H9 (cell line): ENCODE measurements around the gene B3GNT3. TPM values are rescaled to one million over a fixed set of nuclear protein-coding genes. Genes with fewer than 3 reads are reported as not detected.

Experiments
- DNase-seq: peaks from one replicate; pipeline ENCODE4 v3.0.0-alpha.2; 2017
- H2AFZ ChIP-seq: one replicate; pipeline ENCODE4 v1.6.1; 2013; ENCODE audit warnings: mild to moderate bottlenecking, low read length, control low read depth, moderate library complexity
- H2AK5ac ChIP-seq: 2 replicates; pipeline ENCODE4 v1.6.1; 2013; ENCODE audit warnings: low read length, control low read depth, mixed read lengths; ENCODE audit not compliant: insufficient read length
- H2BK120ac ChIP-seq: one replicate; pipeline ENCODE4 v1.6.1; 2013; ENCODE audit warnings: low read depth, mild to moderate bottlenecking, low read length, control low read depth, inconsistent platforms; ENCODE audit not compliant: poor library complexity, severe bottlenecking
- H2BK12ac ChIP-seq: 2 replicates; pipeline ENCODE4 v1.6.1; 2013; ENCODE audit warnings: low read length, control low read depth, mixed read lengths, low read depth; ENCODE audit not compliant: insufficient read length
- H2BK15ac ChIP-seq: 2 replicates; pipeline ENCODE4 v1.6.1; 2013; ENCODE audit warnings: low read depth, low read length, control low read depth
- H2BK20ac ChIP-seq: one replicate; pipeline ENCODE4 v1.6.1; 2013; ENCODE audit warnings: low read depth, mild to moderate bottlenecking, low read length, control low read depth, inconsistent platforms; ENCODE audit not compliant: poor library complexity, severe bottlenecking
- H2BK5ac ChIP-seq: 2 replicates; pipeline ENCODE4 v1.6.1; 2013; ENCODE audit warnings: low read length, control low read depth, mixed read lengths; ENCODE audit not compliant: insufficient read length
- H3K14ac ChIP-seq: 2 replicates; pipeline ENCODE4 v1.6.1; 2013; ENCODE audit warnings: low read length, control low read depth; ENCODE audit not compliant: insufficient read depth
- H3K18ac ChIP-seq: 2 replicates; pipeline ENCODE4 v1.6.1; 2013; ENCODE audit warnings: low read depth, mild to moderate bottlenecking, mixed read lengths, low read length, control low read depth; ENCODE audit not compliant: insufficient read length
- H3K23ac ChIP-seq: 2 replicates; pipeline ENCODE4 v1.6.1; 2013; ENCODE audit warnings: low read length, control low read depth, mixed read lengths, low read depth; ENCODE audit not compliant: insufficient read length
- H3K23me2 ChIP-seq: 2 replicates; pipeline ENCODE4 v1.6.1; 2013; ENCODE audit warnings: low read depth, mild to moderate bottlenecking, mixed read lengths, low read length, control low read depth; ENCODE audit not compliant: insufficient read length, poor library complexity, severe bottlenecking
- H3K27ac ChIP-seq: 2 replicates; pipeline ENCODE4 v1.5.1; 2013; ENCODE audit warnings: low read length, control low read depth, mixed read lengths, low read depth; ENCODE audit not compliant: insufficient read length
- H3K27me3 ChIP-seq: 2 replicates; pipeline ENCODE4 v1.6.1; 2013; ENCODE audit warnings: low read length, control low read depth, inconsistent platforms; ENCODE audit not compliant: insufficient read depth
- H3K4ac ChIP-seq: 2 replicates; pipeline ENCODE4 v1.6.1; 2013; ENCODE audit warnings: low read depth, mild to moderate bottlenecking, control low read depth, inconsistent platforms, low read length, moderate library complexity
- H3K4me1 ChIP-seq: 2 replicates; pipeline ENCODE4 v1.6.1; 2013; ENCODE audit warnings: low read length, control low read depth, inconsistent platforms; ENCODE audit not compliant: insufficient read depth
- H3K4me2 ChIP-seq: 2 replicates; pipeline ENCODE4 v1.6.1; 2013; ENCODE audit warnings: low read length, control low read depth, mixed read lengths; ENCODE audit not compliant: insufficient read length, insufficient read depth
- H3K56ac ChIP-seq: 2 replicates; pipeline ENCODE4 v1.6.1; 2013; ENCODE audit warnings: low read depth, mild to moderate bottlenecking, mixed read lengths, low read length, control low read depth; ENCODE audit not compliant: insufficient read length
- H3K79me1 ChIP-seq: 2 replicates; pipeline ENCODE4 v1.6.1; 2013; ENCODE audit warnings: low read depth, mild to moderate bottlenecking, moderate library complexity, low read length, control low read depth, inconsistent platforms; ENCODE audit not compliant: insufficient read depth, poor library complexity, severe bottlenecking
- H3K79me2 ChIP-seq: 2 replicates; pipeline ENCODE4 v1.6.1; 2013; ENCODE audit warnings: low read length, control low read depth, inconsistent platforms; ENCODE audit not compliant: insufficient read depth
- H3K9ac ChIP-seq: 2 replicates; pipeline ENCODE4 v1.6.1; 2013; ENCODE audit warnings: low read length, control low read depth, mixed read lengths; ENCODE audit not compliant: insufficient read length; ENCODE audit errors: extremely low read depth
- H3K9me3 ChIP-seq: one replicate; pipeline ENCODE4 v1.6.1; 2013; ENCODE audit warnings: low read depth, low read length, inconsistent platforms; ENCODE audit not compliant: control insufficient read depth
- H3T11ph ChIP-seq: one replicate; pipeline ENCODE4 v1.6.1; 2013; ENCODE audit warnings: mild to moderate bottlenecking, low read length, control low read depth, inconsistent platforms
- H4K20me1 ChIP-seq: one replicate; pipeline ENCODE4 v1.6.1; 2013; ENCODE audit not compliant: control insufficient read depth, insufficient read length, insufficient read depth
- H4K5ac ChIP-seq: 2 replicates; pipeline ENCODE4 v1.6.1; 2013; ENCODE audit warnings: low read depth, mild to moderate bottlenecking, mixed read lengths, low read length, control low read depth; ENCODE audit not compliant: insufficient read length
- H4K8ac ChIP-seq: replicated peaks from 2 replicates; pipeline ENCODE4 v1.6.1; 2013; ENCODE audit warnings: low read length, control low read depth, mixed read lengths, low read depth; ENCODE audit not compliant: insufficient read length
- H4K91ac ChIP-seq: 2 replicates; pipeline ENCODE4 v1.6.1; 2013; ENCODE audit warnings: low read depth, mild to moderate bottlenecking, moderate library complexity, mixed read lengths, low read length, control low read depth; ENCODE audit not compliant: insufficient read length
- H3K27ac Mint-ChIP-seq, 3 experiments: 2 replicates in 2 of 3; 3 replicates in 1 of 3; pipeline ENCODE4 v1.8.0; 2020 to 2021; ENCODE audit warnings: mixed read lengths in 3 of 3, mild to moderate bottlenecking in 1 of 3, moderate library complexity in 1 of 3
- H3K27me3 Mint-ChIP-seq: 2 replicates; pipeline ENCODE4 v1.8.0; 2021; ENCODE audit warnings: low read depth, mild to moderate bottlenecking, moderate library complexity, mixed read lengths
- H3K36me3 Mint-ChIP-seq, 3 experiments: 2 replicates in 2 of 3; 3 replicates in 1 of 3; pipeline ENCODE4 v1.8.0; 2020 to 2021; ENCODE audit warnings: low read depth in 3 of 3, mixed read lengths in 3 of 3; ENCODE audit not compliant: insufficient read depth in 1 of 3
- H3K4me1 Mint-ChIP-seq, 2 experiments: 2 replicates each; pipeline ENCODE4 v1.8.0; 2020; ENCODE audit warnings: mixed read lengths in 2 of 2
- H3K4me3 Mint-ChIP-seq, 2 experiments: 2 replicates in 1 of 2; 3 replicates in 1 of 2; pipeline ENCODE4 v1.8.0; 2020 to 2021; ENCODE audit warnings: mild to moderate bottlenecking in 2 of 2, mixed read lengths in 2 of 2, moderate library complexity in 1 of 2
- H3K9me3 Mint-ChIP-seq, 2 experiments: 2 replicates in 1 of 2; 3 replicates in 1 of 2; pipeline ENCODE4 v1.8.0; 2020; ENCODE audit warnings: mild to moderate bottlenecking in 2 of 2, mixed read lengths in 2 of 2, moderate library complexity in 1 of 2
- WGBS: extraction: QIAGEN DNeasy Blood & Tissue Kit; methylation state at CpG from one replicate; pipeline ENCODE4 v1.1.7; 2013; ENCODE audit warnings: missing lambda C conversion rate, low lambda C conversion rate, mixed read lengths; ENCODE audit not compliant: insufficient read length; ENCODE audit errors: extremely low coverage; 5-methylcytosine and 5-hydroxymethylcytosine counted together
- total RNA-seq: library from RNA; stranded (reverse); gene quantifications from 2 replicates; pipeline ENCODE4 v1.2.1, GENCODE V29; 2021
- TF ChIP-seq, protein P1 (sequence below): fragments of 200-600 bp; sonication (generic); conservative IDR thresholded peaks from 3 replicates; pipeline ENCODE4 v1.8.0; 2021; ENCODE audit warnings: antibody characterized with exemption, mild to moderate bottlenecking

Gene B3GNT3
- total RNA-seq, 1 experiment from 2014 or later: 0.96 TPM

DNA sequence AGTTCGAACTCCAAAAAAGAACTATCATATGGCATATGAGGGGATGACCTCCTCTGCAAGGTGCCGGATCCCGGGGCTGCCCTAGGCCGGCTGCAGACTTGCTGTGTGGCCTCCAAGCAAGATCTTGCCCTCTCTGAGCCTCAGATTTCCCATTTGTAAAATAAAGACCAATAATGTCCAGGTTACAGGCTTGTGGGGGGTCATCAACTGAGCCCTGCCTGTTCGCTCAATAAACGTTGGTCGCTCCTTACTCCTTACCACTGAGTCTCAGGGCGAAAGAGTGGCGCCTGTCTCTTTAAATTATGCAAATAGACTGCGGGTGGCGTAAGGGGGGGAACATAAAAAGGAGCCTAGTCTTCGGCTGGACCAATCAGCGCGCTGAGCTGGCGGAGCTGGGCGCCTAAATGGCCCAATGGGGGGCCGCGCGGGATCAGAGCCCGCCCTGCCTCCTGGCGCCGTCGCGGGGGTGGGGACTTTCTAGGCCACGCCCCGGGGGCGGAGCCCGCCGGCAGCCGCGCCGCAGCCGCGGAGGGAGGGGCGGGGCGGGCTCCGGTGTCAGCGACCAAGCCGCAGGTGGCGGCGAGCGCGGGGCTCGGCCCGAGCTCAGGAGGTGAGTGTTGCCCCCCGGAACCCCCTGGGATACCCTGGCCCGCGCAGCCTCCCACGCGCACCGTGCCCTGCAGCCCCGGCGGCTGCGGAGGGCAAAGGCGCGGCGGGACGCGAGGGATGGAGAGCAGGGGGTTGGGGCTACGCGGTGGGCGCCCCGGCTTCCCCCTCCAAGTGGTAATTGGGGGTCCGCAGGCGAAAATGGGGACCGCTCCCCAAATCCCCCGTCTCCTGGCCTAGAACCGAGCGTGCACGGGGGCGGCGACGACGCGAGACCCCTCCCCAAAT, 47.5 kb upstream of the B3GNT3 start:
- peaks cover 0 to 21% of the 10 kb centered on the region in 2 experiments for H3K4me1 Mint-ChIP-seq
- no peak overlapping the region for H3K27ac ChIP-seq
- H3K4ac ChIP-seq: no peak overlapping the region
- peak overlapping the region; percentile 50 for H3K4me2 ChIP-seq
- no peak overlapping the region for H2BK15ac ChIP-seq
- H2AK5ac ChIP-seq: no peak overlapping the region
- H3K79me2 ChIP-seq: no peaks in the 10 kb centered on the region; the same call in 1 of the 2 replicates
- H3K23me2 ChIP-seq: peaks cover 5% of the 10 kb centered on the region
- H3K56ac ChIP-seq: no peak overlapping the region
- H4K8ac ChIP-seq: no peak overlapping the region
- H3K36me3 Mint-ChIP-seq: no peaks in the 10 kb centered on the region
- H3K9ac ChIP-seq: no peak overlapping the region
- H3K9me3 ChIP-seq: no peaks in the 10 kb centered on the region
- H2AFZ ChIP-seq: no peak overlapping the region
- no peak overlapping the region for H2BK5ac ChIP-seq
- H4K20me1 ChIP-seq: no peaks in the 10 kb centered on the region
- no peak overlapping the region for H3K23ac ChIP-seq
- H3K79me1 ChIP-seq: no peaks in the 10 kb centered on the region
- no peak overlapping the region for H4K91ac ChIP-seq
- no peak overlapping the region for H4K5ac ChIP-seq
- peak; percentile 95 for DNase-seq
- no peak overlapping the region for H3T11ph ChIP-seq
- H3K27ac Mint-ChIP-seq: no peak overlapping the region; a peak in 1 of 7 replicates
- no peak overlapping the region for H2BK12ac ChIP-seq
- H2BK20ac ChIP-seq: no peak overlapping the region
- peak overlapping the region; percentile 54 to 77 for H3K4me3 Mint-ChIP-seq
- no peaks in the 10 kb centered on the region for H3K27me3 ChIP-seq
- no peak overlapping the region for H3K14ac ChIP-seq
- no peak overlapping the region for H3K18ac ChIP-seq
- H3K27me3 Mint-ChIP-seq: no peaks in the 10 kb centered on the region; the same call in 1 of the 2 replicates
- H3K9me3 Mint-ChIP-seq: peaks cover 2 to 3% of the 10 kb centered on the region in 2 experiments; a peak in 3 of 5 replicates
- TF ChIP-seq, protein P1, sequence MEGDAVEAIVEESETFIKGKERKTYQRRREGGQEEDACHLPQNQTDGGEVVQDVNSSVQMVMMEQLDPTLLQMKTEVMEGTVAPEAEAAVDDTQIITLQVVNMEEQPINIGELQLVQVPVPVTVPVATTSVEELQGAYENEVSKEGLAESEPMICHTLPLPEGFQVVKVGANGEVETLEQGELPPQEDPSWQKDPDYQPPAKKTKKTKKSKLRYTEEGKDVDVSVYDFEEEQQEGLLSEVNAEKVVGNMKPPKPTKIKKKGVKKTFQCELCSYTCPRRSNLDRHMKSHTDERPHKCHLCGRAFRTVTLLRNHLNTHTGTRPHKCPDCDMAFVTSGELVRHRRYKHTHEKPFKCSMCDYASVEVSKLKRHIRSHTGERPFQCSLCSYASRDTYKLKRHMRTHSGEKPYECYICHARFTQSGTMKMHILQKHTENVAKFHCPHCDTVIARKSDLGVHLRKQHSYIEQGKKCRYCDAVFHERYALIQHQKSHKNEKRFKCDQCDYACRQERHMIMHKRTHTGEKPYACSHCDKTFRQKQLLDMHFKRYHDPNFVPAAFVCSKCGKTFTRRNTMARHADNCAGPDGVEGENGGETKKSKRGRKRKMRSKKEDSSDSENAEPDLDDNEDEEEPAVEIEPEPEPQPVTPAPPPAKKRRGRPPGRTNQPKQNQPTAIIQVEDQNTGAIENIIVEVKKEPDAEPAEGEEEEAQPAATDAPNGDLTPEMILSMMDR: no peak
- no peak overlapping the region for H2BK120ac ChIP-seq
- WGBS: no CpG with 5 or more reads among the region's 75 CpGs
- no peaks in the 10 kb centered on the region for H3K4me1 ChIP-seq
